ENCODE measurements around the gene FLYWCH2.
A peak's percentile ranks its signal among the peaks of the same experiment; 100 is the strongest.
"Not testable (repeated sequence)": the region's sequence is repeated elsewhere in the genome, so short reads cannot be mapped to it uniquely, and the experiment has no call there.

Gene FLYWCH2

DNA sequence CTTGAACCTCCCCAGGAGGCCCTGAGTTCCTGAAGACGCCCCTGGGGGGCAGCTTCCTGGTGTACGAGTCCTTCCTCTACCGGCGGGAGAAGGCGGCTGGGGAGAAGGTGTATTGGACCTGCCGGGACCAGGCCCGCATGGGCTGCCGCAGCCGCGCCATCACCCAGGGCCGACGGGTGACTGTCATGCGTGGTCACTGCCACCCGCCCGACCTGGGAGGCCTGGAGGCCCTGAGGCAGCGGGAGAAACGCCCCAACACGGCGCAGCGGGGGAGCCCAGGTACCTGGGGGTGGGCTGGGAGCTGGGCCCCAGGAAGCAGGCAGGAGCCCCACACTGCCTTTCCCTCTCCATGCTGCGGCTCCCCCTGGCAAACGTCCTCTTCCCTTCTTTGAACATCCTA is 50.7 kb downstream of the FLYWCH2 start:
- no peaks in the 10 kb centered on the region for H3K27me3 Mint-ChIP-seq
- ATAC-seq (replicated peaks) (no peak), DNase-seq (no peak)
- H3K4me3 Mint-ChIP-seq, result no peak overlapping the region
- no peak overlapping the region for H3K27ac Mint-ChIP-seq
- peaks cover 0 to 3% of the 10 kb centered on the region in 2 donors for H3K4me1 Mint-ChIP-seq (ENCODE audit: low read depth in 2 of 2)
- peaks cover 43% of the 10 kb centered on the region for H3K36me3 Mint-ChIP-seq (ENCODE audit: insufficient read depth)
- no peaks in the 10 kb centered on the region for H3K9me3 Mint-ChIP-seq

DNA sequence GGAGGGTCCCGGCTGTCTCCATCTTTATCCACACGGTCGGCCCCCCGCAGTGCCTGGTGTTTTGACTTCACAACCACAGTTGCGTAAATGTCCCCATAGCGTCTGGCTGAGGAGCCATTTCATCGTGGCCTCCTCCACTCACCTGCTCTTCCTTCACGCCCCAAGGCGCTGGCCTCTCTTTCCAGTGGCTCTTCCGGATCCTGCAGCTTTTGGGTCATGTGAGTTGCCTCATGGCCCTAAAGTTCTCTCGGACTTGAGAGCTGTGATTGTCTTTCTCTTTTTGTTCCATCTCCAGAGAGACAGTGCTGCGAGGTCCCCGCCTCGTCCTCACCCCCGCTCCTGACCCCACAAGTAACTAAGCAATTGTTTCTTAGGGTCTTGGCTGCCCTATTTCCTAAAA is 51.4 kb downstream of the FLYWCH2 start:
- Mint-ChIP-seq H3K27ac (peak overlapping the region in 1 of 2 donors; percentile 23), H3K4me3 (no peak overlapping the region), H3K36me3 (ENCODE audit: insufficient read depth) (peaks cover 47% of the 10 kb centered on the region), H3K9me3 (no peaks in the 10 kb centered on the region), H3K4me1 (ENCODE audit: low read depth in 2 of 2) (peaks cover 0 to 3% of the 10 kb centered on the region in 2 donors), H3K27me3 (no peaks in the 10 kb centered on the region)
- no peak for ATAC-seq (replicated peaks)
- no peak for DNase-seq

DNA sequence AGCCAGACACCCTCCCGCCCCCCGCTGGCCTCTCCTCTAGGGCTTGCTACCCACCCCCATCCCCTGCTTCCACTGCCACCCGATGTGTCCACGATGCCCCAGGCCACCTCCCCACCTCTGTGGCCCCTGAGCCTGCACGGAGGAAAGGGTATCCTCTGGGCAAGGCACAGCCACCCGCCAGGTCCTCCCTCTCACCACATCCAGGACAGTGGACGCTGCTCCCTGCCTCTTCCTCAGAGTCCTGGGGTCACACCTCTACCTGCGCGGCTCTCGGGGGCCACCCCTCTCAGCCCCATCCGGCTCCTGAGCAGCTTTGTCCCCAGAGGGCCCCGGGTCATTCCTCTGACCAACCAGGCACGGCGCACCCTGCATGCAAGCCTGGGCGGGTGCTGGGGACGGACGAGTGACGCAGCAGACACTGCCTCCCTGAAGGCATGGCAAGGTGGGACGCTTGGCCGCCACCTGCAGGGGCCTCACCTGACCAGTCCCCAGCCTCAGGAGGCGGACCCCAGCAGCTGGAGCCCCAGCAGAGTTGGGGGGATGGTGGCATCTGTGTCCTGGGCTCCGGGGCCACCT is 53.5 kb downstream of the FLYWCH2 start:
- Mint-ChIP-seq H3K4me3 (no peak overlapping the region), H3K27ac (no peak overlapping the region), H3K9me3 (no peaks in the 10 kb centered on the region), H3K36me3 (ENCODE audit: insufficient read depth) (peaks cover 55% of the 10 kb centered on the region), H3K27me3 (no peaks in the 10 kb centered on the region), H3K4me1 (ENCODE audit: low read depth in 2 of 2) (peaks cover 0 to 3% of the 10 kb centered on the region in 2 donors)
- ATAC-seq (replicated peaks) (no peak), DNase-seq (no peak)

DNA sequence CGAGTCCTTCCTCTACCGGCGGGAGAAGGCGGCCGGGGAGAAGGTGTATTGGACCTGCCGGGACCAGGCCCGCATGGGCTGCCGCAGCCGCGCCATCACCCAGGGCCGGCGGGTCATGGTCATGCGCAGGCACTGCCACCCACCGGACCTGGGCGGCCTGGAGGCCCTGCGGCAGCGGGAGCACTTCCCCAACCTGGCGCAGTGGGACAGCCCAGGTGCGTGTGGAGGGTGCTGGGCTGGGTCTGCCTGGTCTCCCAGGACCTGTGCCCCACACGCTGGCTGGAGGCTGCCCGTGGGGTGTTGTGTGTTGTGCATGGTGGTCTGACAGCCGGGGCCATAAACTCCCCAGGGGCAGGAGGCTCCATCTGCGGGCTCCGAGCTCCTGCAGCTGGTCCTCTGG is 54.2 kb downstream of the FLYWCH2 start:
- ATAC-seq (replicated peaks) (no peak), DNase-seq (no peak)
- H3K36me3 Mint-ChIP-seq (ENCODE audit: insufficient read depth), result peaks cover 54% of the 10 kb centered on the region
- H3K27ac Mint-ChIP-seq, result no peak overlapping the region
- H3K9me3 Mint-ChIP-seq, result no peaks in the 10 kb centered on the region
- H3K4me3 Mint-ChIP-seq, result no peak overlapping the region
- peaks cover 0 to 3% of the 10 kb centered on the region in 2 donors for H3K4me1 Mint-ChIP-seq (ENCODE audit: low read depth in 2 of 2)
- H3K27me3 Mint-ChIP-seq, result no peaks in the 10 kb centered on the region

DNA sequence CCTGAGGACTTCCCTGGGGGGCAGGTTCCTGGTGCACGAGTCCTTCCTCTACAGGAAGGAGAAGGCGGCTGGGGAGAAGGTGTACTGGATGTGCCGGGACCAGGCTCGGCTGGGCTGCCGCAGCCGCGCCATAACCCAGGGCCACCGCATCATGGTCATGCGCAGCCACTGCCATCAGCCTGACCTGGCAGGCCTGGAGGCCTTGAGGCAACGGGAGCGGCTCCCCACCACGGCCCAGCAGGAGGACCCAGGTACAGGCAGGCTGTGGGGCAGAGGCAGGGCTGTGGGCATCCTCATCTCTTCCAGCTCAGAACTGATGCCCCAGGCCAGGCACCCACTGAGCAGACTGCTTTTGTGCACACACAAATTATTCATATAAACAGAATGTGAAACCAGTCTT is 55.2 kb downstream of the FLYWCH2 start:
- ATAC-seq (replicated peaks), result no peak
- no peak overlapping the region for H3K27ac Mint-ChIP-seq

DNA sequence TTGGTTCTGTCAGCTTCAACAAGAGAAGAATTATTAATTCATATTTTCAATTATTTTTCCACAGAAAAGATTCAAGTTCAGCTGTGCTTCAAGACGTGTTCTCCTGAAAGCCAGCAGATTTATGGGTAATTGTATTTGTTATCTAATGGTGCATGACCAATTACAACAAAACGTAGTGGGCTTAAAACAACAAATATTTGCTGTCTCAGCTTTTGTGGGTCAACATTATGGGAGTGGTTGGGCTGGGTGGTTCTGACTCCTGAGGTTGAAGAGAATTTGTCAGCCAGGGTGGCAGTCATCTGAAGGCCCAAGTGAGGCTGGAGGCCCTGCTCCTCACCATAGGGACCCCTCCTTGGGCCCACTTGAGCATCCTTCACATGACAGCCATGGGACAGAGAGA is 57.0 kb downstream of the FLYWCH2 start:
- peaks cover 64% of the 10 kb centered on the region for H3K36me3 Mint-ChIP-seq (ENCODE audit: insufficient read depth)
- no peak overlapping the region for H3K27ac Mint-ChIP-seq
- H3K27me3 Mint-ChIP-seq, result no peaks in the 10 kb centered on the region

More for the DNA sequence above, 55.2 kb downstream of the FLYWCH2 start:
- H3K27me3 Mint-ChIP-seq, result no peaks in the 10 kb centered on the region
- no peak overlapping the region for H3K4me3 Mint-ChIP-seq
- peaks cover 0 to 3% of the 10 kb centered on the region in 2 donors for H3K4me1 Mint-ChIP-seq (ENCODE audit: low read depth in 2 of 2)
- no peaks in the 10 kb centered on the region for H3K9me3 Mint-ChIP-seq
- DNase-seq, result no peak
- peaks cover 60% of the 10 kb centered on the region for H3K36me3 Mint-ChIP-seq (ENCODE audit: insufficient read depth)

DNA sequence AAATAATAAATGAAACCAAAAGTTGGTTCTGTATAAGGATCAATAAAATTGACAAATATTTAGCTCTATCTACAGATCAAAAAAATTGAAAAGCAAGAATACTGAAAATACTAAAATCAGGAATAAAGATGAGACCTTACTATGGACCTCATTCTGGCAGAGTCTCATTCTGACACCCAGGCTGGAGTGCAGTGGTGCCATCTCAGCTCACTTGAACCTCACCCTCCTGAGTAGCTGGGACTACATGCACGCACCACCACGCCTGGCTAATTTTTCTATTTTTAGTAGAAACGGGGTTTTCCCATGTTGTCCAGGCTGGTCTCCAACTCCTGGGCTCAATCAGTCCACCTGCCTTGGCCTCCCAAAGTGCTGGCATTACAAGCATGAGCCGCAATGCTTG is 59.0 kb downstream of the FLYWCH2 start:
- peaks cover 50% of the 10 kb centered on the region for H3K36me3 Mint-ChIP-seq (ENCODE audit: insufficient read depth)
- no peak overlapping the region for H3K4me3 Mint-ChIP-seq
- H3K4me1 Mint-ChIP-seq (ENCODE audit: low read depth in 2 of 2), result no peaks in the 10 kb centered on the region
- DNase-seq, result no peak
- no peak for ATAC-seq (replicated peaks)
- no peaks in the 10 kb centered on the region for H3K9me3 Mint-ChIP-seq
- H3K27ac Mint-ChIP-seq, result no peak overlapping the region
- no peaks in the 10 kb centered on the region for H3K27me3 Mint-ChIP-seq

More for the DNA sequence above, 57.0 kb downstream of the FLYWCH2 start:
- Mint-ChIP-seq H3K4me1 (ENCODE audit: low read depth in 2 of 2) (no peaks in the 10 kb centered on the region), H3K4me3 (no peak overlapping the region), H3K9me3 (no peaks in the 10 kb centered on the region)
- ATAC-seq (replicated peaks) (no peak), DNase-seq (no peak)

DNA sequence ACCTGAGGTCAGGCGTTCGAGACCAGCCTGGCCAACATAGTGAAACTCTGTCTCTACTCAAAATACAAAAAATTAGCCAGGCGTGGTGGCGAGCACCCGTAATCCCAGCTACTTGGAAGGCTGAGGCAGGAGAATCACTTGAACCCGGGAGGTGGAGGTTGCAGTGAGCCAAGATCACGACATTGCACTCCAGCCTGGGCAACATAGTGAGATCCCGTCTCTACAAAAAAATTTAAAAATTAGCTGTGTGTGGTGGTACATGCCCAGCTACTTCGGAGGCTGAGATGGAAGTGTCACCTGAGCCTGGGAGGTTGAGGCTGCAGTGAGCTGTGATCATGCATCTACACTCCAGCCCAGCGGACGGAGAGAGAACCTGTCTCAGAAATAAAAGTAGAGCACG is 60.7 kb downstream of the FLYWCH2 start:
- not testable (repeated sequence) for H3K27me3 Mint-ChIP-seq; H3K4me3 Mint-ChIP-seq; H3K9me3 Mint-ChIP-seq; H3K4me1 Mint-ChIP-seq (ENCODE audit: low read depth in 2 of 2); H3K27ac Mint-ChIP-seq; ATAC-seq (replicated peaks); DNase-seq
- H3K36me3 Mint-ChIP-seq (ENCODE audit: insufficient read depth), result peaks cover 42% of the 10 kb centered on the region

DNA sequence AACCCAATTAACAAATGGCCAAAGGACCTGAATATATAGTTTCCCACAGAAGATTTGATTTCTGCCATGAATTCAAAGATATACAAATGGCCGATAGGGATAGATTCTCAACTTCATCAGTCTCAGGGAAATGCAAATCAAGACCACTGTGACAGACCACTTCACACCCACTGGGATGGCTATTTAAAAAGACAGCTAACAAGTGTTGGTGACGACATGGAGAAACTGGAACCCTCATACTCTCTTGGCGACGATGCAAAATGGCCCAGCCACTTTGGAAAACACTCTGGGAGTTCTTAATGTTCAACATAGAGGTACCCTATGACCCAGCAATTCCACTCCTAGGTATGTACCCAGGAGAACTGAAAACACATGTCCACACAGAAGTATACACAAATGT is 63.6 kb downstream of the FLYWCH2 start:
- no peak overlapping the region for H3K27ac Mint-ChIP-seq

More for the DNA sequence above, 63.6 kb downstream of the FLYWCH2 start:
- Mint-ChIP-seq H3K9me3 (no peaks in the 10 kb centered on the region), H3K36me3 (ENCODE audit: insufficient read depth) (peaks cover 21% of the 10 kb centered on the region), H3K4me3 (no peak overlapping the region), H3K27me3 (no peaks in the 10 kb centered on the region), H3K4me1 (ENCODE audit: low read depth in 2 of 2) (no peaks in the 10 kb centered on the region)
- ATAC-seq (replicated peaks), result no peak
- DNase-seq, result no peak

Data from effector memory CD8-positive, alpha-beta T cell (primary cell).